HepG2 (cell line): ENCODE measurements around the gene CAPN11. TPM values are rescaled to one million over a fixed set of nuclear protein-coding genes. Genes with fewer than 3 reads are reported as not detected.

Experiments
- ATAC-seq: fragments of 200-7000 bp; cut with Tn5 transposase; 3 replicates; pipeline ENCODE4 v1.9.1; 2020; ENCODE audit warnings: mild to moderate bottlenecking, moderate library complexity
- BruUV-seq: library from RNA; stranded (reverse); fragments of 400-500 nt; replicated peaks from 2 replicates; lab custom pipeline; 2021; lab: Mats Ljungman, UMichigan
- CTCF ChIA-PET: fragments of 300-600 bp; formaldehyde crosslinking; extraction: SDS; loops from one replicate; lab custom pipeline; 2021; ENCODE audit warnings: low total read pairs, inconsistent platforms, low intra/inter-chr PET ratio; lab: Yijun Ruan, JAX
- POLR2A ChIA-PET: fragments of 350-600 bp; sonication (Branson Sonifier 250); formaldehyde crosslinking; loops from one replicate; lab custom pipeline; 2020; ENCODE audit warnings: antibody characterized with exemption, inconsistent platforms; lab: Yijun Ruan, JAX
- DNase-seq: peaks from one replicate; pipeline ENCODE4 v3.0.0-alpha.2; 2015; ENCODE audit warnings: low spot score
- FAIRE-seq: peaks from 3 replicates; lab custom pipeline; 2011; peaks lifted over from hg19 to GRCh38; lab: Jason Lieb, UNC
- H2AFZ ChIP-seq: one replicate; pipeline ENCODE4 v1.6.1; 2011; ENCODE audit warnings: low read length, inconsistent platforms
- H3K27ac ChIP-seq: fragments of 300-600 bp; 3 replicates; pipeline ENCODE4 v1.8.0; 2011; ENCODE audit warnings: mixed run types, mild to moderate bottlenecking, mixed read lengths, low read length, inconsistent platforms; ENCODE audit not compliant: insufficient read depth; ENCODE audit errors: extremely low read length
- H3K27me3 ChIP-seq, 2 experiments: fragments of 200-600 bp in 1 of 2; 2 replicates in 1 of 2; 3 replicates in 1 of 2; pipeline versions ENCODE4 v1.6.0 to v1.8.0; 2011; ENCODE audit warnings: low read length in 2 of 2, mild to moderate bottlenecking in 2 of 2, moderate library complexity in 2 of 2, inconsistent platforms in 1 of 2; ENCODE audit not compliant: insufficient read depth in 2 of 2, control insufficient read depth in 1 of 2
- H3K36me3 ChIP-seq, 2 experiments: fragments of 200-600 bp in 1 of 2; replicated peaks in 1 of 2; 2 replicates in 1 of 2; 3 replicates in 1 of 2; pipeline versions ENCODE4 v1.5.1 to v1.8.0; 2011; ENCODE audit warnings: low read length in 2 of 2, inconsistent platforms in 1 of 2; ENCODE audit not compliant: insufficient read depth in 2 of 2, control insufficient read depth in 1 of 2
- H3K4me1 ChIP-seq: 2 replicates; pipeline ENCODE4 v1.5.1; 2012; ENCODE audit warnings: low read length, inconsistent platforms; ENCODE audit not compliant: insufficient read depth
- H3K4me2 ChIP-seq: 2 replicates; pipeline ENCODE4 v1.6.0; 2011; ENCODE audit warnings: low read depth, low read length, inconsistent platforms
- H3K4me3 ChIP-seq, 3 experiments: fragments of 200-600 bp in 1 of 3; sonication (generic), shearing (Covaris generic) in 1 of 3; replicated peaks in 1 of 3; 2 replicates each; pipeline ENCODE4 v1.5.1; 2011 to 2016; ENCODE audit warnings: low read length in 3 of 3, inconsistent platforms in 2 of 3, low read depth in 2 of 3, mild to moderate bottlenecking in 2 of 3, control low read depth in 1 of 3, mixed read lengths in 1 of 3; ENCODE audit not compliant: insufficient read depth in 1 of 3
- H3K79me2 ChIP-seq: one replicate; pipeline ENCODE4 v1.6.1; 2011; ENCODE audit warnings: low read length, inconsistent platforms; ENCODE audit not compliant: insufficient read depth
- H3K9ac ChIP-seq: 2 replicates; pipeline ENCODE4 v1.6.0; 2011; ENCODE audit warnings: mild to moderate bottlenecking, low read depth, low read length, inconsistent platforms; ENCODE audit not compliant: insufficient read depth
- H3K9me3 ChIP-seq: 2 replicates; pipeline ENCODE4 v1.5.1; 2012; ENCODE audit warnings: mild to moderate bottlenecking, low read length
- H4K20me1 ChIP-seq: 2 replicates; pipeline ENCODE4 v1.6.0; 2011; ENCODE audit warnings: inconsistent platforms, mild to moderate bottlenecking, low read length, moderate library complexity; ENCODE audit not compliant: insufficient read depth
- AGO1 ChIP-seq: fragments of 200-400 bp; formaldehyde crosslinking; IDR thresholded peaks from 2 replicates; pipeline ENCODE4 v1.6.1; 2017; ENCODE audit warnings: mild to moderate bottlenecking, low read depth, low read length, moderate library complexity; ENCODE audit not compliant: poor library complexity, severe bottlenecking
- HNRNPUL1 ChIP-seq: fragments of 200-400 bp; formaldehyde crosslinking; IDR thresholded peaks from 2 replicates; pipeline ENCODE4 v1.6.1; 2017; ENCODE audit warnings: low read depth, mild to moderate bottlenecking, low read length, moderate library complexity
- HOXA9 ChIP-seq: sonication (generic); formaldehyde crosslinking; IDR thresholded peaks from 2 replicates; pipeline ENCODE4 v1.8.1; 2022; ENCODE audit warnings: missing genetic modification reagents, mild to moderate bottlenecking, moderate library complexity, borderline replicate concordance
- MED8 ChIP-seq: sonication (generic); formaldehyde crosslinking; IDR thresholded peaks from 2 replicates; pipeline ENCODE4 v1.8.1; 2023; ENCODE audit warnings: mild to moderate bottlenecking, missing genetic modification reagents; ENCODE audit not compliant: insufficient replicate concordance
- MIER3 ChIP-seq: IDR thresholded peaks from 2 replicates; pipeline ENCODE4 v1.6.1; 2016; ENCODE audit warnings: missing compliant biosample characterization, borderline replicate concordance
- SP1 ChIP-seq, 2 experiments: fragments of 450-650 bp in 1 of 2; sonication (generic) in 1 of 2; formaldehyde crosslinking in 1 of 2; IDR thresholded peaks; 2 replicates each; pipeline versions ENCODE4 v1.4.0 to v1.6.1; 2016 to 2020; ENCODE audit warnings: missing genetic modification reagents in 1 of 2
- SSRP1 ChIP-seq: IDR thresholded peaks from 2 replicates; pipeline ENCODE4 v1.6.1; 2016; ENCODE audit warnings: control low read depth
- ZFP36L2 ChIP-seq: sonication (generic); formaldehyde crosslinking; IDR thresholded peaks from 2 replicates; pipeline ENCODE4 v1.4.0; 2020; ENCODE audit warnings: missing genetic modification reagents
- ZNF121 ChIP-seq: sonication (generic); formaldehyde crosslinking; IDR thresholded peaks from 2 replicates; pipeline ENCODE4 v1.5.0; 2020; ENCODE audit warnings: mild to moderate bottlenecking, missing genetic modification reagents
- ZNF124 ChIP-seq: sonication (generic); formaldehyde crosslinking; IDR thresholded peaks from 2 replicates; pipeline ENCODE4 v1.4.0; 2020; ENCODE audit warnings: missing genetic modification reagents
- ZNF484 ChIP-seq: sonication (generic); formaldehyde crosslinking; IDR thresholded peaks from 2 replicates; pipeline ENCODE4 v1.5.1; 2020; ENCODE audit warnings: mild to moderate bottlenecking, low read depth, missing genetic modification reagents, borderline replicate concordance
- ZNF629 ChIP-seq: sonication (generic); formaldehyde crosslinking; conservative IDR thresholded peaks from 2 replicates; pipeline ENCODE4 v1.5.0; 2020; ENCODE audit warnings: missing genetic modification reagents
- ZNF761 ChIP-seq: sonication (generic); formaldehyde crosslinking; conservative IDR thresholded peaks from 2 replicates; pipeline ENCODE4 v1.4.0; 2020; ENCODE audit warnings: mild to moderate bottlenecking, missing genetic modification reagents
- ZNF841 ChIP-seq: sonication (generic); formaldehyde crosslinking; IDR thresholded peaks from 2 replicates; pipeline ENCODE4 v1.8.1; 2023; ENCODE audit warnings: missing genetic modification reagents, borderline replicate concordance
- WGBS: methylation state at CpG from one replicate; pipeline ENCODE4 v1.1.6; 2017; ENCODE audit warnings: low lambda C conversion rate; 5-methylcytosine and 5-hydroxymethylcytosine counted together
- in situ Hi-C: cut with HindIII; loops from 2 replicates; pipeline ENCODE4 v1.10.0; 2017; ENCODE audit warnings: low pct_unique_long_range_greater_than_20kb; ENCODE audit not compliant: extremely low pct_ligation_motif_present
- intact Hi-C: fragments of 100-400 bp; cut with micrococcal nuclease; formaldehyde crosslinking; loops from one replicate; pipeline ENCODE4 v1.10.0; 2022; ENCODE audit not compliant: unreplicated experiment
- polyA plus RNA-seq, 8 experiments: library from polyadenylated mRNA; depleted of rRNA in 3 of 8; stranded (reverse) in 7 of 8; unstranded in 1 of 8; fragments of >200 nt; fragmentation: Illumina TruSeq in 4 of 8; extraction: Trizol in 4 of 8; gene quantifications; 2 replicates each; pipeline versions ENCODE4 v1.2.1 to v1.2.3, GENCODE V29; 2011 to 2016; ENCODE audit warnings: low read depth in 4 of 8, missing spikeins in 1 of 8, mixed read lengths in 1 of 8; ENCODE audit not compliant: insufficient read depth in 1 of 8
- total RNA-seq, 5 experiments: library from RNA; depleted of rRNA; stranded (reverse); fragments of >200 nt; fragmentation: Illumina TruSeq; extraction: Trizol; gene quantifications; 2 replicates each; pipeline ENCODE4 v1.2.3, GENCODE V29; 2016; ENCODE audit warnings: low read depth in 1 of 5
- TF ChIP-seq, protein P1 (sequence below): sonication (generic); formaldehyde crosslinking; IDR thresholded peaks from 2 replicates; pipeline ENCODE4 v1.9.0; 2022; ENCODE audit warnings: missing genetic modification reagents, mild to moderate bottlenecking, borderline replicate concordance
- TF ChIP-seq, protein P2 (sequence below): sonication (generic); formaldehyde crosslinking; IDR thresholded peaks from 2 replicates; pipeline ENCODE4 v1.5.1; 2020; ENCODE audit warnings: mild to moderate bottlenecking, missing genetic modification reagents, moderate library complexity
- TF ChIP-seq, protein P3 (sequence below): sonication (generic); formaldehyde crosslinking; IDR thresholded peaks from 2 replicates; pipeline ENCODE4 v1.8.1; 2023; ENCODE audit warnings: mild to moderate bottlenecking, missing genetic modification reagents
- TF ChIP-seq, protein P4 (sequence below): sonication (generic); formaldehyde crosslinking; IDR thresholded peaks from 2 replicates; pipeline ENCODE4 v1.5.0; 2020; ENCODE audit warnings: missing genetic modification reagents

Gene CAPN11
- total and polyA plus RNA-seq, 2 of the 13 experiments (the other 11 are each of a cell fraction or from before 2014, with no cell fraction given), result 0.07 to 0.11 TPM

DNA sequence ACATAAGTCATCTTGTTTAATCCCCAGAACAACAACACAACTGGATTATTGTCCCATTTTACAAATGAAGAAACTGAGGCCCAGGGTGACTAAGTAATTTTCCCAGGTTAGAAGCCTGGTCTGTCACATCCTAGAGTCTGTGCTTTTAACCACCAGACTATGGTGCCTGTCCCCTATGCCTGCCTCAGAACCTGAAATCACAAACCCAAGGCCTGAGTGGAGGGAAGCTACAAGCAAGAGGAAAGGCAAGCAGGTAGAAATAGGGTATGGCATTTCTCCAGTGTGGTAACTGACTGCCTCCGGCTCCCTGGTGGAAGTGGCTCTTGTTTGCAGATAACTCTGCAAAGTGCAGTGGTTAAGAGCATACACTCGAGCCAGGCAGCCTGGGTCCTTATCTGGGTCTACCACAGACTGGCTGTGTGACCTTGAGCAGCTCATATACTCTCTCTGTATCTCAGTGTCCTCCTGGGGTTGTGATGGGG, 28.7 kb upstream of the CAPN11 start (continued):
- TF ChIP-seq, protein P1, sequence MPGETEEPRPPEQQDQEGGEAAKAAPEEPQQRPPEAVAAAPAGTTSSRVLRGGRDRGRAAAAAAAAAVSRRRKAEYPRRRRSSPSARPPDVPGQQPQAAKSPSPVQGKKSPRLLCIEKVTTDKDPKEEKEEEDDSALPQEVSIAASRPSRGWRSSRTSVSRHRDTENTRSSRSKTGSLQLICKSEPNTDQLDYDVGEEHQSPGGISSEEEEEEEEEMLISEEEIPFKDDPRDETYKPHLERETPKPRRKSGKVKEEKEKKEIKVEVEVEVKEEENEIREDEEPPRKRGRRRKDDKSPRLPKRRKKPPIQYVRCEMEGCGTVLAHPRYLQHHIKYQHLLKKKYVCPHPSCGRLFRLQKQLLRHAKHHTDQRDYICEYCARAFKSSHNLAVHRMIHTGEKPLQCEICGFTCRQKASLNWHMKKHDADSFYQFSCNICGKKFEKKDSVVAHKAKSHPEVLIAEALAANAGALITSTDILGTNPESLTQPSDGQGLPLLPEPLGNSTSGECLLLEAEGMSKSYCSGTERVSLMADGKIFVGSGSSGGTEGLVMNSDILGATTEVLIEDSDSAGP (CRISPR knock-in tag), result no peak
- TF ChIP-seq ZNF629, result peak; percentile 93
- TF ChIP-seq, protein P2, sequence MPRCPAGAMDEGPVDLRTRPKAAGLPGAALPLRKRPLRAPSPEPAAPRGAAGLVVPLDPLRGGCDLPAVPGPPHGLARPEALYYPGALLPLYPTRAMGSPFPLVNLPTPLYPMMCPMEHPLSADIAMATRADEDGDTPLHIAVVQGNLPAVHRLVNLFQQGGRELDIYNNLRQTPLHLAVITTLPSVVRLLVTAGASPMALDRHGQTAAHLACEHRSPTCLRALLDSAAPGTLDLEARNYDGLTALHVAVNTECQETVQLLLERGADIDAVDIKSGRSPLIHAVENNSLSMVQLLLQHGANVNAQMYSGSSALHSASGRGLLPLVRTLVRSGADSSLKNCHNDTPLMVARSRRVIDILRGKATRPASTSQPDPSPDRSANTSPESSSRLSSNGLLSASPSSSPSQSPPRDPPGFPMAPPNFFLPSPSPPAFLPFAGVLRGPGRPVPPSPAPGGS (CRISPR knock-in tag), result 0 out of 2 replicates have a peak, but pooled peaks have one; percentile 45
- TF ChIP-seq, all 625 proteins: peak for 11

DNA sequence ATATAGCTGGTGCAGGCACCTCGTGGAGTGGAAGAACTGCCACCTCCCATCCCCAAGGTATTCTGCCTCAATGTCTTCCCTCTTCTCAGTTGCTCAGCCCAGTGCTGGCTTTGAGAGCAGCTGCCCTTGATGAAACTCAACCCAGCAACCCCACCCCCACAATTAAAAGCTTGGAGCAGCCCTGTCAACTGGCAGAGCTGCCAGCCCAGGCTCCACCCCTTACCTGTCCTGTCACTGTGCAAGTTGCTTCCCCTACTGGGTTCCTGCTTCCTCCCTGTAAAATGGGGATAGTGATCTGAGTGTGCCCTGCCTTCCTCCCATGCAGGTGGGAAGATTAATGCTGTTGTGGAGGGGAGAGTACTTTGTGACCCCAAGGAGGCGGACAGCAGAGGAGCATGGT, 26.7 kb upstream of the CAPN11 start:
- CTCF ChIA-PET, result no interaction called here
- 96% methylated on average over 2 of the region's 2 CpGs for WGBS
- intact Hi-C loops, result loop anchor here (5.0 kb wide), 1 partner anchor 35 kb away; no protein-coding TSS in a partner anchor
- Histone ChIP-seq H3K4me3 (no peak overlapping the region), H2AFZ (no peak overlapping the region), H3K9me3 (no peaks in the 10 kb centered on the region), H4K20me1 (peaks cover 7% of the 10 kb centered on the region), H3K9ac (no peak overlapping the region), H3K4me1 (peaks cover 57% of the 10 kb centered on the region), H3K36me3 (peaks cover 5 to 23% of the 10 kb centered on the region in 2 experiments), H3K27ac (no peak overlapping the region), H3K4me2 (no peak overlapping the region), H3K79me2 (peaks cover 44% of the 10 kb centered on the region), H3K27me3 (no peaks in the 10 kb centered on the region; a peak in 1 of 5 replicates)
- ATAC-seq (no peak), DNase-seq (no peak), FAIRE-seq (no peak)
- in situ Hi-C loops, result no loop called here
- POLR2A ChIA-PET, result interaction anchor here (1.2 to 3.7 kb wide), 6 partner anchors 12 to 115 kb away, joined by 3 to 16 read pairs (median 10); partner anchors contain the start of gene HSP90AB1
- no TSS peak for BruUV-seq
- TF ChIP-seq, protein P3, sequence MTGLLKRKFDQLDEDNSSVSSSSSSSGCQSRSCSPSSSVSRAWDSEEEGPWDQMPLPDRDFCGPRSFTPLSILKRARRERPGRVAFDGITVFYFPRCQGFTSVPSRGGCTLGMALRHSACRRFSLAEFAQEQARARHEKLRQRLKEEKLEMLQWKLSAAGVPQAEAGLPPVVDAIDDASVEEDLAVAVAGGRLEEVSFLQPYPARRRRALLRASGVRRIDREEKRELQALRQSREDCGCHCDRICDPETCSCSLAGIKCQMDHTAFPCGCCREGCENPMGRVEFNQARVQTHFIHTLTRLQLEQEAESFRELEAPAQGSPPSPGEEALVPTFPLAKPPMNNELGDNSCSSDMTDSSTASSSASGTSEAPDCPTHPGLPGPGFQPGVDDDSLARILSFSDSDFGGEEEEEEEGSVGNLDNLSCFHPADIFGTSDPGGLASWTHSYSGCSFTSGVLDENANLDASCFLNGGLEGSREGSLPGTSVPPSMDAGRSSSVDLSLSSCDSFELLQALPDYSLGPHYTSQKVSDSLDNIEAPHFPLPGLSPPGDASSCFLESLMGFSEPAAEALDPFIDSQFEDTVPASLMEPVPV, result no peak
- no peak for TF ChIP-seq ZNF841 (CRISPR knock-in tag)
- no peak for TF ChIP-seq ZNF484
- no peak for TF ChIP-seq HOXA9 (CRISPR knock-in tag)
- TF ChIP-seq MIER3 (CRISPR knock-in tag), result no peak
- no peak for TF ChIP-seq ZNF121
- TF ChIP-seq HNRNPUL1, result no peak
- TF ChIP-seq, protein P4, sequence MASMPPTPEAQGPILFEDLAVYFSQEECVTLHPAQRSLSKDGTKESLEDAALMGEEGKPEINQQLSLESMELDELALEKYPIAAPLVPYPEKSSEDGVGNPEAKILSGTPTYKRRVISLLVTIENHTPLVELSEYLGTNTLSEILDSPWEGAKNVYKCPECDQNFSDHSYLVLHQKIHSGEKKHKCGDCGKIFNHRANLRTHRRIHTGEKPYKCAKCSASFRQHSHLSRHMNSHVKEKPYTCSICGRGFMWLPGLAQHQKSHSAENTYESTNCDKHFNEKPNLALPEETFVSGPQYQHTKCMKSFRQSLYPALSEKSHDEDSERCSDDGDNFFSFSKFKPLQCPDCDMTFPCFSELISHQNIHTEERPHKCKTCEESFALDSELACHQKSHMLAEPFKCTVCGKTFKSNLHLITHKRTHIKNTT (CRISPR knock-in tag), result no peak
- TF ChIP-seq SP1 (IDR thresholded peaks at IDR 0.05), result no peak
- no peak for TF ChIP-seq SP1 (CRISPR knock-in tag; IDR thresholded peaks at IDR 0.05)
- no peak for TF ChIP-seq MED8 (CRISPR knock-in tag)
- TF ChIP-seq SSRP1 (CRISPR knock-in tag), result no peak
- TF ChIP-seq ZFP36L2, result no peak
- no peak for TF ChIP-seq ZNF761 (CRISPR knock-in tag)
- TF ChIP-seq ZNF124 (CRISPR knock-in tag), result no peak
- no peak for TF ChIP-seq AGO1
